ENCODE measurements around the gene RHOJ. TPM values are rescaled to one million over a fixed set of nuclear protein-coding genes. Genes with fewer than 3 reads are reported as not detected.

The RHOJ gene
- total and polyA plus RNA-seq, 2 of the 8 experiments (the other 6 are each of a cell fraction or from before 2014, with no cell fraction given) = 0.11 TPM; not detected in 1

DNA sequence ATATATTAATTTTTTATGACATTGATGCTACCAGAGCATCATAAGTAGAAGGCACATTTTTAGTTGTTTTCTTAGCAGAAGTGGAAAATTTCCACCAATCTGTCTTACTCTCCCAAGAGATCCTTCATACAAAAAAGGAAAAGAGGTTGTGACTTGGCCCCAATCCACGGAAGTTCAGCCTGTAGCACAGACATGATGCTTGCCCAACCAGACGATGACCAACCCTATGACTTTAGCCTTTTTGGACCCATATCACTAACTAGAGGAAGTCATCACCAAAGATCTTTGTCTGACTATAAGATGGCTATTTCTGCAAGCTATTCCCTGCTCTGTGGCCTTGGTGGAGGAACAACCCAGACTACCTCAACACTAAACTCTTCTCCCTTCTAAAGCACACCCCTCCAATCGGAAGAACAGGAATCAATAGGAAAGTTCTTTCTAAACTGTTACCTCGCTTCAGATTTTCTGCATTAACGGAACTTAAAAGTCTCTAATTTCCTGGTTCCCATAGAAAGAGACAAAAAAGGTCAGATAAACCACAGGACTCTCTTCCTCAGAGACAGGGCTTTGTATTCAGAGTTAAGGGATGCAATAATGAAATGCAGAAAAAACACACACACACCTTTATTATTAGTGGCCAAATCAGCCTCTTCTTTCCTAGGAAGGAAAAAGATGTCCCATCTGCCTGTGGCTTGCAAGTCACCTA lies 4.1 kb upstream of the RHOJ start:
- Histone ChIP-seq H2BK12ac (ENCODE audit: low read depth, low read length) (no peak overlapping the region), H3K36me3 (ENCODE audit: control insufficient read depth in 2 of 4, insufficient read depth in 4 of 4, low read length in 3 of 4) (no peaks in the 10 kb centered on the region), H3K4me1 (replicated peaks in 1 of 4; ENCODE audit: control insufficient read depth in 3 of 4, insufficient read depth in 4 of 4, low read length in 3 of 4) (peaks cover 2 to 11% (median 7%) of the 10 kb centered on the region in 4 experiments; a peak in 6 of 7 replicates), H2BK120ac (replicated peaks; ENCODE audit: low read depth, low read length) (no peak overlapping the region), H3K4me3 (ENCODE audit: extremely low read depth in 1 of 4, insufficient read depth in 2 of 4, low read depth in 3 of 4, low read length in 4 of 4) (no peak overlapping the region), H3K56ac (replicated peaks; ENCODE audit: insufficient read length, low read depth, low read length) (no peak overlapping the region), H2BK15ac (ENCODE audit: low read length) (no peak overlapping the region), H2BK5ac (ENCODE audit: low read depth, low read length) (no peak overlapping the region), H3K9ac (replicated peaks in 1 of 4; ENCODE audit: extremely low read depth in 1 of 4, low read depth in 3 of 4, low read length in 3 of 4) (no peak overlapping the region), H3K4me2 (ENCODE audit: insufficient read depth in 1 of 2, low read depth in 2 of 2, low read length in 2 of 2) (no peak overlapping the region), H4K91ac (replicated peaks; ENCODE audit: insufficient read length, low read length) (no peak overlapping the region), H2AK5ac (ENCODE audit: low read depth, low read length) (no peak overlapping the region), H3K23ac (ENCODE audit: insufficient read length) (no peak overlapping the region), H2BK20ac (ENCODE audit: low read length) (no peak overlapping the region), H2AFZ (ENCODE audit: low read length) (0 out of 2 replicates have a peak overlapping the region, but pooled peaks have one; percentile 20), H3K4ac (replicated peaks; ENCODE audit: insufficient read length, low read depth, low read length) (no peak overlapping the region), H3K79me1 (ENCODE audit: low read depth, low read length) (no peaks in the 10 kb centered on the region), H4K5ac (ENCODE audit: insufficient read length, low read depth, low read length) (no peak overlapping the region), H3K23me2 (ENCODE audit: low read depth, low read length) (no peaks in the 10 kb centered on the region), H3K79me2 (ENCODE audit: control insufficient read depth in 1 of 2, insufficient read depth in 2 of 2, low read length in 2 of 2) (no peaks in the 10 kb centered on the region), H3K9me3 (ENCODE audit: insufficient read depth in 2 of 2, low read depth in 1 of 2, low read length in 1 of 2) (0 out of 4 replicates have a peak, but pooled peaks cover 0 to 3% of the 10 kb centered on the region in 2 experiments), H3K27ac (ENCODE audit: low read depth, low read length) (no peak overlapping the region), H3K18ac (ENCODE audit: extremely low read depth, low read length) (no peak overlapping the region), H4K20me1 (replicated peaks in 1 of 2; ENCODE audit: control insufficient read depth in 1 of 2, insufficient read depth in 2 of 2, low read length in 2 of 2) (no peaks in the 10 kb centered on the region), H3K27me3 (replicated peaks in 1 of 4; ENCODE audit: control insufficient read depth in 3 of 4, extremely low read depth in 1 of 4, insufficient read depth in 3 of 4, low read length in 3 of 4) (no peaks in the 10 kb centered on the region), H4K8ac (ENCODE audit: extremely low read depth, insufficient read depth, low read length) (no peak overlapping the region), H3K14ac (ENCODE audit: insufficient read length) (no peak overlapping the region)
- 91% methylated on average over 5 of the region's 5 CpGs; no CpG with 5 or more reads in 1 of the 2 experiments for WGBS, 2 experiments (ENCODE audit: extremely low coverage in 1 of 2, insufficient coverage in 1 of 2, insufficient read length in 1 of 2, insufficient replicate concordance in 2 of 2, low coverage in 1 of 2, low lambda C conversion rate in 2 of 2, missing lambda C conversion rate in 1 of 2)
- ChIA-PET CTCF (ENCODE audit: partially characterized antibody) (no interaction called here), POLR2A (ENCODE audit: partially characterized antibody) (no interaction called here)
- FAIRE-seq (no peak), DNase-seq (ENCODE audit: low read depth in 1 of 2, low spot score in 2 of 2) (no peak)
- TF ChIP-seq PHF8 (conservative IDR thresholded peaks at IDR 0.05; ENCODE audit: low read depth, low read length) = no peak
- TF ChIP-seq POLR2A (IDR thresholded peaks at IDR 0.05; ENCODE audit: control extremely low read depth in 1 of 2, low read depth in 2 of 2, low read length in 2 of 2) = no peak
- TF ChIP-seq BCL11A (IDR thresholded peaks at IDR 0.05; ENCODE audit: low read depth in 2 of 2, low read length in 2 of 2) = no peak
- no peak for TF ChIP-seq SP4 (IDR thresholded peaks at IDR 0.05; ENCODE audit: low read length)
- no peak for TF ChIP-seq CTBP2 (IDR thresholded peaks at IDR 0.05; ENCODE audit: borderline replicate concordance, insufficient read depth, insufficient read length, low read length)
- TF ChIP-seq SIX5 (IDR thresholded peaks at IDR 0.05; ENCODE audit: low read depth, low read length) = no peak

All from H1 (cell line).